OCI-LY7 (cell line): Measurements from ENCODE around the gene RALBP1. TPM values are rescaled to one million over a fixed set of nuclear protein-coding genes. Genes with fewer than 3 reads are reported as not detected.
A peak's percentile ranks its signal among the peaks of the same experiment; 100 is the strongest.

Experiments used
- BruUV-seq: library from RNA; stranded (reverse); fragments of 400-500 nt; replicated peaks from 2 replicates; lab custom pipeline; 2021; lab: Mats Ljungman, UMichigan
- CTCF ChIA-PET: fragments of 300-600 bp; sonication (Branson Sonifier 250); formaldehyde crosslinking; loops from one replicate; lab custom pipeline; 2022; ENCODE audit warnings: antibody characterized with exemption; ENCODE audit not compliant: unreplicated experiment; lab: Charles Lee
- POLR2A ChIA-PET: fragments of 300-600 bp; sonication (Branson Sonifier 250); formaldehyde crosslinking; loops from one replicate; lab custom pipeline; 2022; ENCODE audit warnings: antibody characterized with exemption; lab: Charles Lee
- DNase-seq: peaks from one replicate; pipeline ENCODE4 v3.0.0-alpha.2; 2015; ENCODE audit warnings: low spot score
- H2AFZ ChIP-seq: fragments of 200-600 bp; sonication (generic), shearing (Covaris generic); 2 replicates; pipeline ENCODE4 v1.6.1; 2014; ENCODE audit warnings: mild to moderate bottlenecking, antibody characterized with exemption, low read length, moderate library complexity
- H3K27ac ChIP-seq: fragments of 200-600 bp; sonication (generic); 2 replicates; pipeline ENCODE4 v1.5.1; 2014; ENCODE audit warnings: mixed run types, low read depth, mild to moderate bottlenecking, moderate library complexity, low read length, inconsistent platforms; ENCODE audit not compliant: poor library complexity, severe bottlenecking
- H3K36me3 ChIP-seq: fragments of 200-600 bp; sonication (generic); 2 replicates; pipeline ENCODE4 v1.6.1; 2014; ENCODE audit warnings: mild to moderate bottlenecking, antibody characterized with exemption, low read length, moderate library complexity, mixed read lengths; ENCODE audit not compliant: insufficient read depth
- H3K4me1 ChIP-seq: fragments of 200-600 bp; sonication (generic); 2 replicates; pipeline ENCODE4 v1.5.1; 2014; ENCODE audit warnings: mild to moderate bottlenecking, low read length; ENCODE audit not compliant: insufficient read depth, poor library complexity, severe bottlenecking
- H3K4me2 ChIP-seq: fragments of 200-600 bp; sonication (generic); 2 replicates; pipeline ENCODE4 v1.6.1; 2014; ENCODE audit warnings: mild to moderate bottlenecking, low read length
- H3K4me3 ChIP-seq: fragments of 200-600 bp; sonication (generic); 2 replicates; pipeline ENCODE4 v1.5.1; 2014; ENCODE audit warnings: mild to moderate bottlenecking, low read depth, low read length; ENCODE audit not compliant: poor library complexity, severe bottlenecking
- H3K79me2 ChIP-seq: fragments of 200-600 bp; sonication (generic); 2 replicates; pipeline ENCODE4 v1.6.1; 2016; ENCODE audit warnings: low read depth, mild to moderate bottlenecking, low read length, moderate library complexity, mixed read lengths; ENCODE audit not compliant: insufficient read depth
- H3K9me2 ChIP-seq: fragments of 200-600 bp; sonication (generic); 2 replicates; pipeline ENCODE4 v1.6.1; 2016; ENCODE audit warnings: mild to moderate bottlenecking, low read length, mixed read lengths; ENCODE audit not compliant: insufficient read depth
- H3K9me3 ChIP-seq: fragments of 200-600 bp; sonication (generic); 2 replicates; pipeline ENCODE4 v1.6.1; 2014; ENCODE audit warnings: mild to moderate bottlenecking, mixed run types, low read length, mixed read lengths
- H4K20me1 ChIP-seq: fragments of 200-600 bp; sonication (generic); 2 replicates; pipeline ENCODE4 v1.6.1; 2014; ENCODE audit warnings: mild to moderate bottlenecking, antibody characterized with exemption, low read length, moderate library complexity, mixed read lengths; ENCODE audit not compliant: insufficient read depth
- CTCF ChIP-seq: fragments of 200-600 bp; sonication (generic); conservative IDR thresholded peaks from 2 replicates; pipeline ENCODE4 v1.5.1; 2014; ENCODE audit warnings: mild to moderate bottlenecking, antibody characterized with exemption, low read length, moderate library complexity, mixed read lengths
- EZH2phosphoT487 ChIP-seq: fragments of 200-600 bp; sonication (generic); IDR thresholded peaks from 2 replicates; pipeline ENCODE4 v1.6.1; 2018; ENCODE audit warnings: low read depth, borderline replicate concordance, mild to moderate bottlenecking, mixed run types, antibody characterized with exemption, low read length, moderate library complexity, mixed read lengths
- intact Hi-C: fragments of 100-400 bp; cut with micrococcal nuclease; formaldehyde crosslinking; loops from one replicate; pipeline ENCODE4 v1.10.0; 2022; ENCODE audit not compliant: unreplicated experiment
- total RNA-seq, 2 experiments: library from RNA; depleted of rRNA in 1 of 2; stranded (reverse); fragments of >200 nt in 1 of 2; shearing (Covaris generic) in 1 of 2; gene quantifications; 2 replicates each; pipeline ENCODE4 v1.2.3, GENCODE V29; 2014 to 2022

RALBP1 gene
- total RNA-seq, 2 experiments from 2014 or later: 78.5 to 96.0 TPM

- CTCF ChIA-PET: no interaction called here
- no peaks in the 10 kb centered on the region for H3K4me1 ChIP-seq
- H3K27ac ChIP-seq: no peak overlapping the region
- intact Hi-C loops: no loop called here
- POLR2A ChIA-PET: interaction anchor here (0.6 to 1.8 kb wide), 3 partner anchors 12 to 729 kb away, joined by 3 to 5 read pairs (median 5); no protein-coding TSS in a partner anchor
- H3K9me2 ChIP-seq: no peaks in the 10 kb centered on the region
- H3K79me2 ChIP-seq: no peaks in the 10 kb centered on the region
- no peak overlapping the region for H3K4me2 ChIP-seq
- no peaks in the 10 kb centered on the region for H4K20me1 ChIP-seq
- no peak overlapping the region for H3K4me3 ChIP-seq
- H2AFZ ChIP-seq: no peak overlapping the region
- no TSS peak for BruUV-seq
- DNase-seq: no peak
- H3K9me3 ChIP-seq: no peaks in the 10 kb centered on the region
- no peak for TF ChIP-seq EZH2phosphoT487
- TF ChIP-seq CTCF: no peak
- peaks cover 47% of the 10 kb centered on the region for H3K36me3 ChIP-seq
Measured at GRCh38 chr18:9568186-9568585, 92.9 kb downstream of the RALBP1 start.

- Histone ChIP-seq H3K36me3 (peaks cover 50% of the 10 kb centered on the region), H3K4me3 (no peak overlapping the region), H2AFZ (no peak overlapping the region), H4K20me1 (no peaks in the 10 kb centered on the region), H3K79me2 (no peaks in the 10 kb centered on the region), H3K4me1 (no peaks in the 10 kb centered on the region), H3K9me3 (no peaks in the 10 kb centered on the region), H3K9me2 (no peaks in the 10 kb centered on the region), H3K4me2 (no peak overlapping the region), H3K27ac (no peak overlapping the region)
- intact Hi-C loops: no loop called here
- POLR2A ChIA-PET: interaction anchor here (0.5 to 0.7 kb wide), 3 partner anchors 46 to 1432 kb away, joined by 3 to 5 read pairs (median 4); no protein-coding TSS in a partner anchor
- no TSS peak for BruUV-seq
- no peak for TF ChIP-seq EZH2phosphoT487
- no peak for TF ChIP-seq CTCF
- CTCF ChIA-PET: no interaction called here
- DNase-seq: no peak
Measured at GRCh38 chr18:9569178-9569577, 93.9 kb downstream of the RALBP1 start.

- no peaks in the 10 kb centered on the region for H3K4me1 ChIP-seq
- H3K36me3 ChIP-seq: peaks cover 54% of the 10 kb centered on the region
- no peak overlapping the region for H3K27ac ChIP-seq
- intact Hi-C loops: no loop called here
- DNase-seq: no peak
- H3K9me2 ChIP-seq: no peaks in the 10 kb centered on the region
- no peaks in the 10 kb centered on the region for H3K9me3 ChIP-seq
- no peak overlapping the region for H3K4me2 ChIP-seq
- no peak overlapping the region for H2AFZ ChIP-seq
- CTCF ChIA-PET: no interaction called here
- H3K4me3 ChIP-seq: no peak overlapping the region
- POLR2A ChIA-PET: interaction anchor here (0.6 kb wide), 1 partner anchor 79 kb away, joined by 6 read pairs; no protein-coding TSS in a partner anchor
- BruUV-seq: TSS peak; percentile 21
- no peaks in the 10 kb centered on the region for H4K20me1 ChIP-seq
- TF ChIP-seq CTCF (no peak), EZH2phosphoT487 (no peak)
- no peaks in the 10 kb centered on the region for H3K79me2 ChIP-seq
Measured at GRCh38 chr18:9570255-9570654, 94.9 kb downstream of the RALBP1 start.
